ENCODE data around the gene PRKG1.

- TF ChIP-seq CTCF (IDR thresholded peaks at IDR 0.05) = no peak
- no peak for TF ChIP-seq POLR2A (IDR thresholded peaks at IDR 0.05)
Observed at GRCh38 chr10:52030975-52031374, 956.7 kb downstream of the PRKG1 start.

All from Peyer's patch (tissue), 4 donors.